GM19099 (cell line): ENCODE measurements around the gene SH3PXD2B.

ENCODE experiments used
- POLR2A ChIP-seq: IDR thresholded peaks from 3 replicates; pipeline ENCODE4 v1.6.1; 2011; ENCODE audit warnings: low read depth; ENCODE audit not compliant: insufficient read length; ENCODE audit errors: extremely low read depth

The SH3PXD2B gene

GRCh38 chr5:172454358-172455086, at the start of gene SH3PXD2B:
TSS of gene SH3PXD2B (minus strand) at chr5:172454525. CDS start at chr5:172454352, 173 bp downstream.
- no peak for TF ChIP-seq POLR2A

GRCh38 chr5:172502969-172503368, 48.6 kb upstream of the SH3PXD2B start:
- TF ChIP-seq POLR2A, result no peak

GRCh38 chr5:172502410-172502809, 48.1 kb upstream of the SH3PXD2B start:
- no peak for TF ChIP-seq POLR2A

- TF ChIP-seq POLR2A, result no peak
Measured at GRCh38 chr5:172501708-172502320, 47.5 kb upstream of the SH3PXD2B start.

GRCh38 chr5:172499287-172499686, 45.0 kb upstream of the SH3PXD2B start:
- no peak for TF ChIP-seq POLR2A

- TF ChIP-seq POLR2A, result no peak
Measured at GRCh38 chr5:172498431-172499129, 44.3 kb upstream of the SH3PXD2B start.

GRCh38 chr5:172497591-172498255, 43.4 kb upstream of the SH3PXD2B start:
- no peak for TF ChIP-seq POLR2A

GRCh38 chr5:172496671-172497371, 42.5 kb upstream of the SH3PXD2B start:
- TF ChIP-seq POLR2A, result no peak

GRCh38 chr5:172494630-172495505, 40.5 kb upstream of the SH3PXD2B start:
- TF ChIP-seq POLR2A, result no peak

- no peak for TF ChIP-seq POLR2A
Measured at GRCh38 chr5:172493906-172494305, 39.6 kb upstream of the SH3PXD2B start.

GRCh38 chr5:172493461-172493860, 39.1 kb upstream of the SH3PXD2B start:
- no peak for TF ChIP-seq POLR2A

GRCh38 chr5:172493002-172493401, 38.7 kb upstream of the SH3PXD2B start:
- TF ChIP-seq POLR2A, result no peak

- no peak for TF ChIP-seq POLR2A
Measured at GRCh38 chr5:172492097-172492840, 37.9 kb upstream of the SH3PXD2B start.

- no peak for TF ChIP-seq POLR2A
Measured at GRCh38 chr5:172491481-172491880, 37.2 kb upstream of the SH3PXD2B start.
